Liver (tissue), 9 donors: ENCODE data around the gene MALT1. TPM values are rescaled to one million over a fixed set of nuclear protein-coding genes. Genes with fewer than 3 reads are reported as not detected.
"Not testable (repeated sequence)": the region's sequence is repeated elsewhere in the genome, so short reads cannot be mapped to it uniquely, and the experiment has no call there.

Experiments
- DNase-seq: peaks from one replicate; pipeline ENCODE4 v3.0.0-alpha.2; 2017; ENCODE audit warnings: low spot score
- H3K27ac ChIP-seq, 2 donors: one replicate each; pipeline ENCODE4 v1.7.0; 2013; ENCODE audit warnings: inconsistent platforms in 2 of 2, low read length in 2 of 2, control low read depth in 1 of 2, low read depth in 1 of 2, mild to moderate bottlenecking in 1 of 2
- H3K27me3 ChIP-seq, 4 donors: one replicate each; pipeline versions ENCODE4 v1.6.1 to v1.7.0; 2013; ENCODE audit warnings: low read length in 3 of 4, inconsistent platforms in 1 of 4, mild to moderate bottlenecking in 1 of 4, moderate library complexity in 1 of 4; ENCODE audit not compliant: control insufficient read depth in 4 of 4, insufficient read depth in 4 of 4
- H3K36me3 ChIP-seq, 4 donors: one replicate each; pipeline versions ENCODE4 v1.6.1 to v1.7.0; 2013; ENCODE audit warnings: low read length in 3 of 4, mild to moderate bottlenecking in 3 of 4, low read depth in 1 of 4, moderate library complexity in 1 of 4; ENCODE audit not compliant: control insufficient read depth in 4 of 4, insufficient read depth in 3 of 4
- H3K4me1 ChIP-seq, 4 donors: one replicate each; pipeline versions ENCODE4 v1.6.1 to v1.7.0; 2013; ENCODE audit warnings: low read length in 3 of 4, mild to moderate bottlenecking in 3 of 4, moderate library complexity in 1 of 4; ENCODE audit not compliant: control insufficient read depth in 4 of 4, insufficient read depth in 4 of 4
- H3K4me3 ChIP-seq, 3 donors: one replicate each; pipeline versions ENCODE4 v1.6.1 to v1.7.0; 2013; ENCODE audit warnings: low read length in 3 of 3, control low read depth in 1 of 3, low read depth in 1 of 3, mild to moderate bottlenecking in 1 of 3
- H3K9ac ChIP-seq, 2 donors: one replicate each; pipeline ENCODE4 v1.7.0; 2013; ENCODE audit warnings: low read length in 2 of 2, mild to moderate bottlenecking in 2 of 2, moderate library complexity in 2 of 2, control low read depth in 1 of 2, low read depth in 1 of 2
- H3K9me3 ChIP-seq, 4 donors: one replicate each; pipeline versions ENCODE4 v1.6.1 to v1.7.0; 2013; ENCODE audit warnings: low read length in 3 of 4; ENCODE audit not compliant: control insufficient read depth in 4 of 4
- CTCF ChIP-seq: fragments of 150-350 bp; IDR thresholded peaks from 2 replicates; pipeline ENCODE4 v1.5.1; 2017; ENCODE audit warnings: improper control_type of control experiment, low read depth, low read length; ENCODE audit not compliant: missing input control
- EGR1 ChIP-seq, 2 donors: IDR thresholded peaks; 2 replicates each; pipeline ENCODE4 v1.6.1; 2016 to 2018; ENCODE audit warnings: antibody characterized with exemption in 2 of 2, low read depth in 2 of 2
- FOXA1 ChIP-seq: IDR thresholded peaks from 2 replicates; pipeline ENCODE4 v1.6.1; 2016; ENCODE audit warnings: antibody characterized with exemption
- FOXA2 ChIP-seq: IDR thresholded peaks from 2 replicates; pipeline ENCODE4 v1.6.1; 2016; ENCODE audit warnings: antibody characterized with exemption
- GABPA ChIP-seq, 2 donors: IDR thresholded peaks in 1 of 2; conservative IDR thresholded peaks in 1 of 2; 2 replicates each; pipeline ENCODE4 v1.6.1; 2016; ENCODE audit warnings: antibody characterized with exemption in 2 of 2, mild to moderate bottlenecking in 1 of 2, moderate library complexity in 1 of 2
- HNF4G ChIP-seq: IDR thresholded peaks from 2 replicates; pipeline ENCODE4 v1.6.1; 2016; ENCODE audit warnings: antibody characterized with exemption
- MAX ChIP-seq: IDR thresholded peaks from 2 replicates; pipeline ENCODE4 v1.6.1; 2016; ENCODE audit warnings: antibody characterized with exemption
- RAD21 ChIP-seq, 2 donors: IDR thresholded peaks; 2 replicates each; pipeline ENCODE4 v1.6.1; 2016; ENCODE audit warnings: antibody characterized with exemption in 2 of 2, mild to moderate bottlenecking in 2 of 2
- SP1 ChIP-seq: IDR thresholded peaks from 2 replicates; pipeline ENCODE4 v1.6.1; 2018; ENCODE audit warnings: antibody characterized with exemption, mild to moderate bottlenecking
- TAF1 ChIP-seq: conservative IDR thresholded peaks from 2 replicates; pipeline ENCODE4 v1.6.1; 2016; ENCODE audit warnings: antibody characterized with exemption, mild to moderate bottlenecking
- WGBS: extraction: QIAGEN DNeasy Blood & Tissue Kit; methylation state at CpG from one replicate; pipeline ENCODE4 v1.1.7; 2013; 5-methylcytosine and 5-hydroxymethylcytosine counted together
- polyA plus RNA-seq, 2 donors: library from polyadenylated mRNA; stranded (reverse) in 1 of 2; unstranded in 1 of 2; fragments of 200-250 nt in 1 of 2; fragments of >200 nt in 1 of 2; fragmentation: Nextera tagmentation in 1 of 2; extraction: Ambion mirVana in 1 of 2; gene quantifications; one replicate each; pipeline versions ENCODE4 v1.2.1 to v1.2.3, GENCODE V29; 2013 to 2015
- total RNA-seq, 2 donors: library from RNA; depleted of rRNA; stranded (reverse); fragments of >200 nt; gene quantifications; one replicate each; pipeline ENCODE4 v1.2.3, GENCODE V29; 2014
- donor health status: healthy.
- donor health status: healthy.
- donor health status: healthy.
- donor health status: healthy.
- donor health status: healthy.

The MALT1 gene
- total and polyA plus RNA-seq, 4 donors = 3.1 to 27.3 (median 6.4) TPM

GRCh38 chr18:58646334-58646862 is 24.9 kb upstream of the MALT1 start:
- 72% methylated on average over 4 of the region's 4 CpGs for WGBS
- H3K9ac ChIP-seq = no peak overlapping the region
- H3K4me3 ChIP-seq = no peak overlapping the region
- DNase-seq = no peak
- H3K4me1 ChIP-seq = no peaks in the 10 kb centered on the region
- peaks cover 0 to 2% (median 0%) of the 10 kb centered on the region in 4 donors for H3K9me3 ChIP-seq
- no peaks in the 10 kb centered on the region for H3K36me3 ChIP-seq
- TF ChIP-seq RAD21 (IDR thresholded peaks at IDR 0.05) = no peak
- TF ChIP-seq EGR1 (IDR thresholded peaks at IDR 0.05; ENCODE audit: low read depth in 2 of 2) = no peak
- no peak for TF ChIP-seq TAF1
- TF ChIP-seq CTCF = no peak
- TF ChIP-seq FOXA2 = no peak
- TF ChIP-seq GABPA (IDR thresholded peaks at IDR 0.05 in 1 of 2, conservative IDR thresholded peaks at IDR 0.05 in 1 of 2) = no peak
- TF ChIP-seq HNF4G = no peak
- TF ChIP-seq FOXA1 = no peak
- no peak for TF ChIP-seq SP1
- H3K27me3 ChIP-seq = no peaks in the 10 kb centered on the region
- no peak overlapping the region for H3K27ac ChIP-seq

- no peak overlapping the region for H3K9ac ChIP-seq
- WGBS = 94% methylated on average over 1 of the region's 1 CpG
- DNase-seq = no peak
- no peak overlapping the region for H3K4me3 ChIP-seq
- peaks cover 0 to 11% (median 3%) of the 10 kb centered on the region in 4 donors for H3K4me1 ChIP-seq
- H3K9me3 ChIP-seq = peaks cover 0 to 2% (median under 1%) of the 10 kb centered on the region in 4 donors
- no peaks in the 10 kb centered on the region for H3K27me3 ChIP-seq
- TF ChIP-seq MAX = no peak
- TF ChIP-seq TAF1 = no peak
- H3K36me3 ChIP-seq = no peaks in the 10 kb centered on the region
- H3K27ac ChIP-seq = no peak overlapping the region
These were observed 21.1 kb upstream of the MALT1 start for GRCh38 chr18:58649966-58650816.

GRCh38 chr18:58650830-58651229 is 20.4 kb upstream of the MALT1 start:
- H3K9ac ChIP-seq, H3K4me3 ChIP-seq, H3K9me3 ChIP-seq, DNase-seq, H3K27me3 ChIP-seq, H3K36me3 ChIP-seq, H3K27ac ChIP-seq: not testable (repeated sequence)
- H3K4me1 ChIP-seq = peaks cover 0 to 11% (median 3%) of the 10 kb centered on the region in 4 donors
- WGBS = 90% methylated on average over 10 of the region's 10 CpGs

GRCh38 chr18:58653144-58653722 is 18.0 kb upstream of the MALT1 start:
- not testable (repeated sequence) for DNase-seq, H3K9ac ChIP-seq, H3K27me3 ChIP-seq, H3K36me3 ChIP-seq, H3K27ac ChIP-seq, H3K4me3 ChIP-seq, H3K9me3 ChIP-seq
- WGBS = 89% methylated on average over 7 of the region's 7 CpGs
- H3K4me1 ChIP-seq = peaks cover 0 to 11% (median 3%) of the 10 kb centered on the region in 4 donors
